HG03066 (cell line): Measurements from ENCODE around the gene CDK5RAP2.
A peak's percentile ranks its signal among the peaks of the same experiment; 100 is the strongest.

Experiments
- ATAC-seq: cut with Tn5 transposase; IDR thresholded peaks from one replicate; pipeline ENCODE4 v1.9.1; 2021; ENCODE audit warnings: low read depth; ENCODE audit not compliant: unreplicated experiment

The CDK5RAP2 gene

GRCh38 chr9:120593250-120593954 is 13.4 kb upstream of the CDK5RAP2 start:
- ATAC-seq = no peak

- no peak for ATAC-seq
Observed at GRCh38 chr9:120592210-120592609, 12.2 kb upstream of the CDK5RAP2 start.

GRCh38 chr9:120587328-120587727 is 7.4 kb upstream of the CDK5RAP2 start:
- ATAC-seq = no peak

- peak; percentile 28 for ATAC-seq
Observed at GRCh38 chr9:120583958-120584369, 4.0 kb upstream of the CDK5RAP2 start.

- ATAC-seq = peak; percentile 35
Observed at GRCh38 chr9:120579139-120580050, 572 bp downstream of the CDK5RAP2 start.

GRCh38 chr9:120574473-120574872 is 5.5 kb downstream of the CDK5RAP2 start:
- no peak for ATAC-seq

- no peak for ATAC-seq
Observed at GRCh38 chr9:120572472-120572871, 7.5 kb downstream of the CDK5RAP2 start.

- ATAC-seq = no peak
Observed at GRCh38 chr9:120571443-120572257, 8.3 kb downstream of the CDK5RAP2 start.

- no peak for ATAC-seq
Observed at GRCh38 chr9:120570296-120570695, 9.7 kb downstream of the CDK5RAP2 start.

- no peak for ATAC-seq
Observed at GRCh38 chr9:120569556-120569955, 10.4 kb downstream of the CDK5RAP2 start.

GRCh38 chr9:120568816-120569215 is 11.2 kb downstream of the CDK5RAP2 start:
- no peak for ATAC-seq

GRCh38 chr9:120567874-120568273 is 12.1 kb downstream of the CDK5RAP2 start:
- no peak for ATAC-seq

- no peak for ATAC-seq
Observed at GRCh38 chr9:120567081-120567480, 12.9 kb downstream of the CDK5RAP2 start.

- ATAC-seq = no peak
Observed at GRCh38 chr9:120564589-120564988, 15.4 kb downstream of the CDK5RAP2 start.

GRCh38 chr9:120562861-120563443 is 17.0 kb downstream of the CDK5RAP2 start:
- no peak for ATAC-seq

- ATAC-seq = no peak
Observed at GRCh38 chr9:120561709-120562108, 18.3 kb downstream of the CDK5RAP2 start.

GRCh38 chr9:120559546-120559945 is 20.4 kb downstream of the CDK5RAP2 start:
- ATAC-seq = no peak

GRCh38 chr9:120558454-120558853 is 21.5 kb downstream of the CDK5RAP2 start:
- no peak for ATAC-seq

GRCh38 chr9:120557205-120557604 is 22.8 kb downstream of the CDK5RAP2 start:
- ATAC-seq = no peak

GRCh38 chr9:120556775-120557174 is 23.2 kb downstream of the CDK5RAP2 start:
- ATAC-seq = no peak
